ENCODE data around the gene FAM13A. TPM values are rescaled to one million over a fixed set of nuclear protein-coding genes. Genes with fewer than 3 reads are reported as not detected.

Gene FAM13A
- total and polyA plus RNA-seq, 2 of the 13 experiments (the other 11 are each of a cell fraction or from before 2014, with no cell fraction given) = 1.2 to 36.2 TPM

DNA sequence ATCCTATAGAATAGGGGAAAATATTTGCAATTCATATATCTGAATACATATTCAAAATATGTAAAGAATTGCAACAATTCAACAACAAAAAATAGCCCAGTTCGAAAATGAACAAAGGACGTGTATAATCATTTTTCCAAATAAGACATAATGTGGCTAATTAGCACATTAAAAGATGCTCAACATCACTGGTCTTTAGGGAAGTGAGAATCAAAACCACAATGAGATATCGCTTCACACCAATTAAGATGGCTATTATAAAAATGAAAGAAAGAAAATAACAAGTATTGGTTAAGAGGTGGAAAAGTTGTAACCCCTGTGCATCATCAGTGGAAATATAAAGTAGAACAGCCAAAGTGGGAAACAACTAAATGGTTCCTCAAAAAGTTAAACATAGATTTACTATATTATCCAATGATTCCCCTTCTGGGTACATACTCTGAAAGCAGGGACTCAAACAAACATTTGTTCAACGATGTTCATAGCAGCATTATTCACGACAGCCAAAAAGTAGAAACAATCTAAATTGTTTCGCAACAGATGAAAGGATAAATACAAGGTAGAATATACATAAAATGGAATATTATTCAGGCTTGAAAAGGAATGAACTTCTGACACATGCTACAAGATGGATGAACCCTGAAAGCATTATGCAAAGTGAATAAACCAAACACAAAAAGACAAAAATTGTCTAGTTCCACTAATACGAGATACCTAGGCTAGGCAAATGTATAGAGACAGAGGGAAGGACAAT, 12.7 kb downstream of the FAM13A start:
- 30% methylated on average over 7 of the region's 7 CpGs for WGBS (ENCODE audit: low lambda C conversion rate)
- H3K4me1 ChIP-seq (ENCODE audit: insufficient read depth, low read length) = no peaks in the 10 kb centered on the region
- H3K4me2 ChIP-seq (ENCODE audit: low read depth, low read length) = no peak overlapping the region
- no peak overlapping the region for H3K27ac ChIP-seq (ENCODE audit: extremely low read length, insufficient read depth, low read length)
- TF ChIP-seq ZNF17 (CRISPR knock-in tag; IDR thresholded peaks at IDR 0.05) = no peak
- in situ Hi-C loops (cut with HindIII; ENCODE audit: extremely low pct_ligation_motif_present, low pct_unique_long_range_greater_than_20kb) = no loop called here
- no peaks in the 10 kb centered on the region for H3K36me3 ChIP-seq (replicated peaks in 1 of 2; ENCODE audit: control insufficient read depth in 1 of 2, insufficient read depth in 2 of 2, low read length in 2 of 2)
- no TSS peak for BruUV-seq (replicated peaks)
- no peaks in the 10 kb centered on the region for H3K9me3 ChIP-seq (ENCODE audit: low read length)
- H3K9ac ChIP-seq (ENCODE audit: insufficient read depth, low read depth, low read length) = no peak overlapping the region
- ATAC-seq = no peak
- intact Hi-C loops (cut with micrococcal nuclease; ENCODE audit: unreplicated experiment) = no loop called here
- no peaks in the 10 kb centered on the region for H4K20me1 ChIP-seq (ENCODE audit: insufficient read depth, low read length)
- CTCF ChIA-PET (ENCODE audit: low intra/inter-chr PET ratio, low total read pairs) = no interaction called here
- H3K27me3 ChIP-seq (ENCODE audit: control insufficient read depth in 1 of 2, insufficient read depth in 2 of 2, low read length in 2 of 2) = no peaks in the 10 kb centered on the region
- H2AFZ ChIP-seq (ENCODE audit: low read length) = no peak overlapping the region
- no peak for DNase-seq (ENCODE audit: low spot score)
- H3K4me3 ChIP-seq (replicated peaks in 1 of 3; ENCODE audit: insufficient read depth in 1 of 3, low read depth in 2 of 3, low read length in 3 of 3) = no peak overlapping the region
- no peak for FAIRE-seq
- no peaks in the 10 kb centered on the region for H3K79me2 ChIP-seq (ENCODE audit: insufficient read depth, low read length)
- POLR2A ChIA-PET = no interaction called here

- H3K9ac ChIP-seq (ENCODE audit: insufficient read depth, low read depth, low read length) = no peak overlapping the region
- H3K36me3 ChIP-seq (replicated peaks in 1 of 2; ENCODE audit: control insufficient read depth in 1 of 2, insufficient read depth in 2 of 2, low read length in 2 of 2) = no peaks in the 10 kb centered on the region
- intact Hi-C loops (cut with micrococcal nuclease; ENCODE audit: unreplicated experiment) (no loop called here), in situ Hi-C loops (cut with HindIII; ENCODE audit: extremely low pct_ligation_motif_present, low pct_unique_long_range_greater_than_20kb) (no loop called here)
- POLR2A ChIA-PET = no interaction called here
- no peaks in the 10 kb centered on the region for H3K27me3 ChIP-seq (ENCODE audit: control insufficient read depth in 1 of 2, insufficient read depth in 2 of 2, low read length in 2 of 2)
- H2AFZ ChIP-seq (ENCODE audit: low read length) = no peak overlapping the region
- FAIRE-seq = no peak
- CTCF ChIA-PET (ENCODE audit: low intra/inter-chr PET ratio, low total read pairs) = no interaction called here
- DNase-seq (ENCODE audit: low spot score) = no peak
- TF ChIP-seq KLF11 (CRISPR knock-in tag; IDR thresholded peaks at IDR 0.05) (no peak), NR2C2 (CRISPR knock-in tag; IDR thresholded peaks at IDR 0.05; ENCODE audit: borderline replicate concordance) (no peak), GTF3A (CRISPR knock-in tag; conservative IDR thresholded peaks at IDR 0.05) (no peak)
- WGBS (ENCODE audit: low lambda C conversion rate) = 35% methylated on average over 3 of the region's 3 CpGs
- no peak overlapping the region for H3K4me3 ChIP-seq (replicated peaks in 1 of 3; ENCODE audit: insufficient read depth in 1 of 3, low read depth in 2 of 3, low read length in 3 of 3)
- no TSS peak for BruUV-seq (replicated peaks)
- no peaks in the 10 kb centered on the region for H3K79me2 ChIP-seq (ENCODE audit: insufficient read depth, low read length)
- no peaks in the 10 kb centered on the region for H4K20me1 ChIP-seq (ENCODE audit: insufficient read depth, low read length)
- H3K27ac ChIP-seq (ENCODE audit: extremely low read length, insufficient read depth, low read length) = no peak overlapping the region
- no peak overlapping the region for H3K4me2 ChIP-seq (ENCODE audit: low read depth, low read length)
- H3K4me1 ChIP-seq (ENCODE audit: insufficient read depth, low read length) = no peaks in the 10 kb centered on the region
- H3K9me3 ChIP-seq (ENCODE audit: low read length) = peaks cover 2% of the 10 kb centered on the region; the same call in 1 of the 2 replicates
- ATAC-seq = no peak
Observed at GRCh38 chr4:89042055-89042454, 14.9 kb downstream of the FAM13A start.
